ENCODE results near the gene CHST11.

GRCh38 chr12:104729610-104730446, 273.1 kb downstream of the CHST11 start:
- TF ChIP-seq, protein P1, sequence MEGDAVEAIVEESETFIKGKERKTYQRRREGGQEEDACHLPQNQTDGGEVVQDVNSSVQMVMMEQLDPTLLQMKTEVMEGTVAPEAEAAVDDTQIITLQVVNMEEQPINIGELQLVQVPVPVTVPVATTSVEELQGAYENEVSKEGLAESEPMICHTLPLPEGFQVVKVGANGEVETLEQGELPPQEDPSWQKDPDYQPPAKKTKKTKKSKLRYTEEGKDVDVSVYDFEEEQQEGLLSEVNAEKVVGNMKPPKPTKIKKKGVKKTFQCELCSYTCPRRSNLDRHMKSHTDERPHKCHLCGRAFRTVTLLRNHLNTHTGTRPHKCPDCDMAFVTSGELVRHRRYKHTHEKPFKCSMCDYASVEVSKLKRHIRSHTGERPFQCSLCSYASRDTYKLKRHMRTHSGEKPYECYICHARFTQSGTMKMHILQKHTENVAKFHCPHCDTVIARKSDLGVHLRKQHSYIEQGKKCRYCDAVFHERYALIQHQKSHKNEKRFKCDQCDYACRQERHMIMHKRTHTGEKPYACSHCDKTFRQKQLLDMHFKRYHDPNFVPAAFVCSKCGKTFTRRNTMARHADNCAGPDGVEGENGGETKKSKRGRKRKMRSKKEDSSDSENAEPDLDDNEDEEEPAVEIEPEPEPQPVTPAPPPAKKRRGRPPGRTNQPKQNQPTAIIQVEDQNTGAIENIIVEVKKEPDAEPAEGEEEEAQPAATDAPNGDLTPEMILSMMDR (conservative IDR thresholded peaks at IDR 0.05; ENCODE audit: low read depth, low read length): no peak
- TF ChIP-seq EZH2 (IDR thresholded peaks at IDR 0.05; ENCODE audit: borderline replicate concordance, low read depth, low read length, poor library complexity, severe bottlenecking): no peak

Data from A673 (cell line).